LoVo (cell line): Measurements from ENCODE around the gene SLC5A9.
"Not testable (repeated sequence)": the region's sequence is repeated elsewhere in the genome, so short reads cannot be mapped to it uniquely, and the experiment has no call there.

Experiments used
- DNase-seq: peaks from one replicate; pipeline ENCODE4 v3.0.0-alpha.2; 2016; ENCODE audit warnings: low spot score

Gene SLC5A9

DNA sequence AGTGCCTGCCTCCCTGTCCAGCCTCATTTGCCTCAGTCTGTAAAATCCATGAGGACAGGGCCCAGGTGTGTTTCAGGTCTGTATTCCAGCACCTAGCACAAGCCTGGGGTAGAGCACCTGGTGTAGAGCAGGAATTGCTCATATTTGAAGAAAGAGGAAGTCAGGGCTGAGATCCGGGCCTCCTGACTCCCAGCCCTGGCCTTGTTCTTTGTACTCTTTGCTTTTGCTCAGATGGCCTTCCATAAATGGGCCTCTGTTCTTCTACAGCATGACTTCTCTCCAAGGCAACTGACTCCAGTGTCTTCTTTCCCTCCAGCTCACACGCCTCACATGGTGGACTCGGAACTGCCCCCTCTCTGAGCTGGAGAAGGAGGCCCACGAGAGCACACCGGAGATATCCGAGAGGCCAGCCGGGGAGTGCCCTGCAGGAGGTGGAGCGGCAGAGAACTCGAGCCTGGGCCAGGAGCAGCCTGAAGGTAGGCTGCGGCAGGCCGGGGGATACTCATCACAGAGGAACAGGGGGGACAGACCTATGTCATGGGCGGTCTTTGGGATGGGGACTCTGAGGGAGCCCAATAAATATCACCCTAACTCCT lies 19.7 kb downstream of the SLC5A9 start:
- no peak for DNase-seq

DNA sequence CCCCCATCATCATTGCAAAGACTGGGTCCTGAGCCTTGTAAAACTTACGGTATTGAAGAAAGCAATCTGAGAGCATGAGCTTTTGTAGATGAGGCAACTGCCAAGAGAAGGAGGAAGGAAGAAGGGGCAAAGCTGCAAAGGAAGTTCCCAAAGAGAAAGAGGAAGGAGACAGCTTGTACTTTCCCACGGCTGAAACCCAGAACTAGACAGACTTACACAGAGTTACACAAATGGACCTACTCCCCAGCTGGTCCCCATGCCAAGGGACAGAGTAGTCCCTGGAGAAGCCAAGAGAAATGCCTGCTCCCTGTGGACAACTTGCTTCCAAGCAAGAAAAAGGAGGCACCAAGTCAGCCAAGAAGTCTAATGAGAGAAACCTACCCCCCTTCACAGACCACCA lies 22.6 kb downstream of the SLC5A9 start:
- no peak for DNase-seq

DNA sequence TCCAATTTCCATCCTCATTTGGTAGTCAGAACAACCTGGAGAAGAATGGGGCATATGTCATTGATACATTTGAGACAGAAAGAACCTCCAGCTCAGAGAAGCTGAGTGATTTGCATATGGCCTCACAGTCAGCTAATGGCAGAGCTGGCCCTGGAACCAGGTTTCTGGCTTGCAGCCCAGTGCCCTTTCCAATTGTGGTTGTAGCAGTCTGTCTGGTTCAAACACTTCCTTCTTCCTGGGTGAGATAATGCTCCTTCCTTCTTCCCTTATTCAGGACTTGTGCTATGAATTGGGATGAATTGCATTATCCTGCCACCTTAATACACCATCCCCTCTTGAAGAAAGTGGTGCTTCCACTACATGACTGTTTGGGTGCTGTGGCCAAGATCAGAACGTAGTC lies 24.2 kb downstream of the SLC5A9 start:
- DNase-seq, result no peak

DNA sequence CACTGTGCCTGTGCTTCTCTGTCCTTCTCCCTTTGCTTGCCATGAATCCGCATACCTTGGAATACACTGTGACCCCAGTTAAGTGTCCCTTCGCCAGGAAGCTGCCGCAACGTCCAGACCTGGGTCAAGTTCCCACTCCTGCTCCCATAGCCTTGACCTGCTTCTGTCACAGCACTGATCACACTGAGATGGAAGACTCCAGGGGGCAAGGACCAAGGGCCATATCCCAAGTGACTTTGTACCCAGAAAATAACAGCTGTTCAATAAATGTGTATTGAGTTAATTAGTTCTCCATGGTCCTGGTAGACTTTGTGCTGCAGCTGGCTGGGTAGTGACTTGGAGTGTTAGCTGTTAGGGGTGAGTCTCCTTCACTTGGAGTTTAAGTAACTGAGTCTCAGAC lies 25.8 kb downstream of the SLC5A9 start:
- no peak for DNase-seq

DNA sequence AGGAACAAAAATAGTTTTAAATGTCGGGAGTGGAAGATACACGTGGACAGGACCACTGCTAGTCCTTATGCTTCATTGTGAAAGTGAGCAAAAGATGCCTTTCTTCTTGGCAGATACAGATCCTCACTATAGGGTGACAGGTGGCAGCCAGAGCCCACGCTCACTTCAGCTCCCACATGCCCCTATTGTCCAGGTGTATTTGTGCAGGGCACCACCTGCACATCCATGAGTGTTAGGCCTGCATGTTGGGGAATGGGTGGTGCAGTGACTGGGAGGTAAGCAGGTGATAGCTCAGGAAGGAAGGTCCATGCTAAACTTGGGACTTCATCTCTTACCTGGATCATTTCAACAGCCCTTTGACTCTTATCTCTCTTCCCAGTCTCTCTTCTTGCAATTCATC lies 27.4 kb downstream of the SLC5A9 start:
- no peak for DNase-seq

DNA sequence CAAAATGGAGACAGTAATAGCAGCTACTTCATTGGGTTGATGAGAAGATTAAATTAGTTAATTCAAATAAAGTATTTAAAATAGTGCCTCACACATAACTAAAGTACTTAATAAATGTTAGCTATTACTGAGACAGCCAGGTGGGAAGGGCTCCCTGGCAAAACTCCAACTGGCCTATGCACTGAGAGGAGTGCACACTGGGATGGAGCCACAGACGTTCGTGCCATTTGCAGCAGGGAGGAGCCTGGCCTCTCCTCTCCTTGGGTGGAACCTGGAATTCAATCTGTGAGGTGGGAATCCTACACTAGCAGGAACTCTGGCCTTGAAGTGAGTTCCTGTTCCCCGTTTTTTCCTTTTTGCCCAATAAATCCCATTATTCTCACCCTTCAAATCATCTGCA lies 28.1 kb downstream of the SLC5A9 start:
- peak; percentile 37 for DNase-seq

DNA sequence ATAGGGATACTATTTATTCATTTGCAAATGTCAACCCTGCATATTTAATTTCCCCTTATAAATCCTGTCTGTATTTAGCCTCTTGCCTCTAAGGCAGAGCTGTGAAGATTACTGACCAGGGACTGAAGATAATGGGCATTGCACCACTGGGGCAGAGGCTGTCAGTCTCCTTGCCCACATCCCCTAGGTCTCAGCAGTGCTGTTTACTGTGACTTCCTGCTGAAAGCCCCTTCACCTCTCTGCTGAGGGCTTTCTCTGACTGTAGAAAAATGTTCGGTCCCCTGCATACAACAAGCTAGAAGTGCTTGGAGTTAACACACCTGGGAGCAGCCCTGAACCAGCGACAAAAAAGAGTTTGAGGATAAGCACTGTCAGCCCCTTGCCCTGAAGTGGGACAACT lies 28.8 kb downstream of the SLC5A9 start:
- no peak for DNase-seq

DNA sequence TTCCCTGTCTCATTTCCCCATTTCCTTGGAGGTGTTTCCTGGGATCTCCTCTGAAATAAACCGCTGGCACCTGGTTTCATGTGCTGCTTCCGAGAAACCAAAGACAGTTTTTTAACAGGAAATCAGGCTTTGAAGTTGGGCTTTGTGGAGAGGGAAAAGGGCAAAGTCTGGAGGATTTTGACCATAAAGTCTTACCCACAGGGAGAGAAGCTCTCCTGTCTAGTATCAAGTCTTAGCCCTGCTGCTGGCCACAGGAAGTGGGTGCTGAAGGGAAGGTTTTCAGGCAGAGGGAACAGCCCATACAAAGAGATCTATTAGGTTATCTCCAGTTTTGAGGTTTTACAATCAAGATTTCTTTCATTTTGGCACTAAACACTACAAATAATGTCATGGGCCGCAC lies 29.3 kb downstream of the SLC5A9 start:
- DNase-seq, result no peak

DNA sequence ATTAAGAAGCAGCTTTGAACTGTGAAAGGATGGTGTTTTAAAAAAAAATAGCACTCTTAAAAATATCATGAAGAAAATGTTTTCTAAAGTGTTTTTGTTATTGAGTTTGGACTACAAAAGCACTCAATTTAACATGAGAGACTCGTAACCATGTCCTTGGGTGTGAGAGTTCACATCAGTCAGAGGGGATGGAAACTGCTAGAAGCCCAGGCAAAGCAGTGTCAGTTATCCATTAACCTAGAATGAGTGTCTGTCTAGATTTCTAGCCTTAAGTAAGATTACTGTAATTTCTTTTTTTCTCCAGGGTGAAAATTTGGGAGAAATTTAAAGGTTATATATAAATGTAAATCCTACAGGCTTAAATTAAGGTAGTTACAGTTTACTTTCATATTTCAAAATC lies 31.7 kb downstream of the SLC5A9 start:
- DNase-seq, result no peak

DNA sequence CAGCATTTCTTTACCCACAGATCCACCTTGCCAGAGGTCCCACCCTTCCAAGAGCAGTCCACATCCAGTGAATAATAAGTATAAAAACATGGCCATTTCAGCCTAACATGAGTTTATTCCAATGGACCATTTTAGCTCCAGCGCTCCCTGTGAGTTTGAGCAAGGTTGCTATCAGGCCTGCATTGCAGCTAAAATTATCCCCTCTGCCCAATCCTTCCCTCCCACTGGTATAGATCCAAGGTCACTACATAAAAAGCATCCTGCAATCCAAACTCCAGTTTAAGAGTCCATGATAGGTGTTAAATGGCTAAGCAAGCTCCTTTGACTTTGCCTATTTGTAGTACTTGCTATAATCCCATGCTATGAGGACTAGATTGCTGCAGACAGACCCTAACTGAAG lies 35.6 kb downstream of the SLC5A9 start:
- no peak for DNase-seq

DNA sequence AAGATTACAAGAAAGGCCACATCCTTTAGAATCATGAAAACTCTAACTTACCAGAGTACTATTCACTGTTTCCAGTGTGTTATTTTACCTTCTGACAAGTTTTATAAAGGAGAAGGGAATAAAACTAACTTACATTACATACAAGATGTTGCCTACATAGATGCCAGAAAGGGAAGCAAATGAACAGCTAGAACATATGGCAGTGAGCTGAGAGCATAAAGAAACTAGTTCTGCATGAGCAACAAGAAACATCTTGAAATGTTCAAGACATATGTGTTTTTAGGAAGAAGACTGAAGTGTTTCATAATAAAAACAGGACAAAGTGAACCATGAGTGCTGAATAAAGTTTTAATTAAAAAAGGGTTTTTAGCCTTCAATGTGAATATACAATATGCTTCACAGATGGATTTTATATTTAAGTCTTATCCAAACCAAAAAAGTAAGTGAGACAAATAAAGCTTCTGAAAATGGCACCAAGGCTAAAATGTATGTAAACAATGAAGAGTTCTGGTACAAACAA lies 39.4 kb downstream of the SLC5A9 start:
- DNase-seq, result no peak

DNA sequence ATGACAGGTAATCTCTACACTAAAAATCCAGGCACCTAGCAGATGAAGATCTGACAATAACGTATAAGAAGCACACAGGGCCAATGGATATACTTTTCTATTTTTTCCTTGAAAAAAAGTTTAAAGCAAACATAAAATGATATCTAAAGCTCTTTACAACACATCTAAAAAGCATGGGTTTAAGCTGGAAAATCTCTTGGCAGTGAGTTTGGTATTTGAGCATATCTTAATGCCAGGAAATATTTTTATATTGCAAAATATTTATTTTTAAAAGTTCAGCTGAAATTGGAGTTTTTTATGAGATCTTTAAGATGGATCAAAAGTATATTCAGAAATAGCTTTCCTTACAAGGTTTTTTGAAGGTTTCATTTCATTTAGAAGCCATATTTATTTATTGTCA lies 40.5 kb downstream of the SLC5A9 start:
- DNase-seq, result no peak

DNA sequence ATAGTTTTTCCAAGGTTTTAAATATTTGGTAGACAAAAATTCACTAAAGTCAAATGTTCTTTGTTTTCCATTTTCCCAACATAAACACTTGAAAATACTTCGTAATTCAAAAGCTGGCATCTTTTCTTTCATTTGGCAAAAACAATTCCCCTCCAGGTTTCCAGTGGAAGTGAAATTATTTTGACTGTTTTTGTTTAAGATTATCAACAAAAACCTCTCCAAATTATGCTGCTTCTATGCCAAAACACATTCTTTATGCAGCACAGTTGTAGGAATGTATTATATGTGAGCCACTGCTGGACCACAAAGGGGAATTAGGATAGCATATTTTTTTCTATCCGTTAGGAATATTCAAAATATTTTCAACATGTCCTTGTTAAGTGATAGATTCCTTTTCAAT lies 44.1 kb downstream of the SLC5A9 start:
- no peak for DNase-seq

DNA sequence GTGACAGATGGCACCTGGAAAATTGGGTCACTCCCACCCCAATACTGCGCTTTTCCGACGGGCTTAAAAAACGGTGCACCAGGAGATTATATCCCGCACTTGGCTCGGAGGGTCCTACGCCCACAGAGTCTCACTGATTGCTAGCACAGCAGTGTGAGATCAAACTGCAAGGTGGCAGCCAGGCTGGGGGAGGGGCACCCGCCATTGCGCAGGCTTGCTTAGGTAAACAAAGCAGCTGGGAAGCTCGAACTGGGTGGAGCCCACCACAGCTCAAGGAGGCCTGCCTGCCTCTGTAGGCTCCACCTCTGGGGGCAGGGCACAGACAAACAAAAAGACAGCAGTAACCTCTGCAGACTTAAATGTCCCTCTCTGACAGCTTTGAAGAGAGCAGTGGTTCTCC lies 54.9 kb downstream of the SLC5A9 start:
- DNase-seq, result not testable (repeated sequence)

DNA sequence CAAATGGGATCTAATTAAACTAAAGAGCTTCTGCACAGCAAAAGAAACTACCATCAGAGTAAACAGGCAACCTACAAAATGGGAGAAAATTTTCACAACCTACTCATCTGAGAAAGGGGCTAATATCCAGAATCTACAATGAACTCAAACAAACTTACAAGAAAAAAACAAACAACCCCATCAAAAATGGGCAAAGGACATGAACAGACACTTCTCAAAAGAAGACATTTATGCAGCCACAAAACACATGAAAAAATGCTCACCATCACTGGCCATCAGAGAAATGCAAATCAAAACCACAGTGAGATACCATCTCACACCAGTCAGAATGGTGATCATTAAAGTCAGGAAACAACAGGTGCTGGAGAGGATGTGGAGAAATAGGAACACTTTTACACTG lies 59.8 kb downstream of the SLC5A9 start:
- DNase-seq, result not testable (repeated sequence)

DNA sequence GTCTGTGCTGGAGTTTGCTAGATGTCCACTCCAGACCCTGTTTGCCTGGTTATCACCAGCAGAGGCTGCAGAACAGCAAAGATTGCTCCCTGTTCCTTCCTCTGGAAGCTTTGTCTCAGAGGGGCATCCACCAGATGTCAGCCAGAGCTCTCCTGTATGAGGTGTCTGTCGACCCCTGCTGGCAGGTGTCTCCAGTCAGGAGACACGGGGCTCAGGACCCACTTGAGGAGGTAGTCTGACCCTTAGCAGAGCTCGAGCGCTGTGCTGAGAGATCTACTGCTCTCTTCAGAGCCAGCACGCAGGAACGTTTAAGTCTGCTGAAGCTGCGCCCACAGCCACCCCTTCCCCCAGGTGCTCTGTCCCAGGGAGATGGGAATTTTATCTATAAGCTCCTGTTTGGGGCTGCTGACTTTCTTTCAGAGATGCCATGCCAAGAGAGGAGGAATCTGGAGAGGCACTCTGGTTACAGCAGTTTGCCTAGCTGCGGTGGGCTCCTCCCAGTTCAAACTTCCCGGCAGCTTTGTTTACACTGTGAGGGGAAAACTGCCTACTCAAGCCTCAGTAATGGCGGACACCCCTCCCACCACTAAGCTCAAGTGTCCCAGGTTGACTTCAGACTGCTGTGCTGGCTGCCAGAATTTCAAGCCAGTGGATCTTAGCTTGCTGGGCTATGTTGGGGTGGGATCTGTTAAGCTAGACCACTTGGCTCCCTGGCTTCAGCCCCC lies 62.3 kb downstream of the SLC5A9 start:
- DNase-seq, result not testable (repeated sequence)

DNA sequence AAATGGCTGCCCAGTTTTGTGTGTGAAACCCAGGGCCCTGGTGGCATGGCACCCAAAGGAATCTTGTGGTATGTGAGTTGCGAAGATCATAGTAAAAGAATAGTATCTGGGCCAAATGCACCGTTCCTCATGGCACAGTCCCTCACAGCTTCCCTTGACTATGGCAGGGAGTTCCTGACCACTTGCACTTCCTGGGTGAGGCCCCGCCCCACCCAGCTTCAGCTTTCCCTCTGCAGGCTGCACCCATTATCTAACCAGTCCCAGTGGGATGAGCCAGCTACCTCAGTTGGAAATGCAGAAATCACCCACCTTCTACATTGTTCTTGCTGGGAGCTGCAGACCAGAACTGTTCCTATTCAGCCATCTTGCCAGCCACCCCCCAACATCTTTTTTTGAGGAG lies 63.0 kb downstream of the SLC5A9 start:
- DNase-seq, result no peak

DNA sequence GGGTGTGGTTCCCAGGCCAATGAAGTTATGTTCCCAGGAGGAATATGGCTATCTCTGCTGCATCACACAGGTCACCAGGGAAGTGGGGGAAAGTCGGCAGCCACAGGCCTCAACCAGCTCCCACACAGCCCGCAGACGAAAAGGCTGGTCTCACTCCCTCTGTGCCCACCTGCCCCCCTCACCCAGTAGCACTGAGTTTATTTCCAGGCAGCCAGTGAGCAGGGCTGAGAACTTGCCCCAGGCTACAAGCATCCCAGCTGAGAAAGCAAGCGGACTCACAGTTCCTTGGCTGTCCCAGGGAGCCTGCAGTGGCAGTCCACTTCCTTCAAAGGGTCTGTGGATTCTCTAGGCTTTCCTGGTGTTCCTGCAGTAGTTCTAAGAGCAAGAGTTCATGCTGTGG lies 68.9 kb downstream of the SLC5A9 start:
- no peak for DNase-seq

DNA sequence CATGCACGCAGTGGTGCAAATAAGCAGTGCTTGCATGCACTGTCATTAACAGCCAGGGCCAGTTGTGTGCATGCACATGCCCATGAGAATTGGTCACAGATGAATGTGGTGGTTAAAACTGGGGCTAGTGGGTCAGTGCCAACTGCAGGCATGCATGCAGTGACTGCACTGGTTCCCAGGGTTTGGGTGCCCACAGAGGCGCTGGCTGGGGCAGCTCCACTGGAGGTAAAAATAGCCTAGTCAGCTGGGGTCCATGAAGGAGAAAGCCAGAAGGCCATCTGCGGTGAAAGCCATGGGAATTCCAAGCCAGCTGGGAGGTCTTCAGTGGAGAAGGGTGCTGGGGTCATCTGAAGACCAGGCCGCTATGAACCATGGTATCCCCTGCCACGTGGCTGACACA lies 70.2 kb downstream of the SLC5A9 start:
- DNase-seq, result no peak

DNA sequence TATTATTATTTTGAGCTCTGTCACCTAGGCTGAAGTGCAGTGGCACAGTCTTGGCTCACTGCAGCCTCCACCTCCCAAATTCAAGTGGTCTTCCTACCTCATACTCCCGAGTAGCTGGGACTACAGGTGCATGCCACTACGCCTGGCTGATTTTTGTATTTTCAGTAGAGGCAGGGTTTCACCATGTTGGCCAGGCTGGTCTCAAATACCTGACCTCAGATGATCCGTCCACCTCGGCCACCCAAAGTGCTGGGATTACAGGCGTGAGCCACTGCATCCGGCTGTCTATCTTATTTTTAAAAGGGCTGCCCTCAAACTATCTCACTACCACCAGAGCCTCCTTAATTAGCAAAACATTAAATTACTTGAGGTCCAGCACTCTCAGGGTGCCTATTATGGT lies 71.6 kb downstream of the SLC5A9 start:
- not testable (repeated sequence) for DNase-seq

DNA sequence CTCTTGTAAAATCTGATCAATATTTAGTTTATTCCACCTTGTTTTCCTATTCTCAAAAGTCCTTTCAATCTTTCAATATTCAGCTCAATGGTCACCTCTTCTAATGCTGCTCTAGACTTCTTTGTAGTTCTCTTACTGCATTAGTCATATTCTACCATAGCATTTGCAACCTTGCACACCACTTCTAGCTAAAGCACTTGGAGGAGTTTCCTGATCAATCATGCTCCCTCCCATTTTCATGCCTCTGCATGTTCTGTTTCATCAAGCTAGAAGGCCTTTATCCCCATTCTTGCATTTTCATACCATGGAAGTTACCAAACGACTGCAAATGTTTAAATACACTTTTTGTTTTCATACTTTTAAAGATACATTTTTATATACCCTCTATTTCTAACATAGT lies 72.1 kb downstream of the SLC5A9 start:
- no peak for DNase-seq
